Small intestine (tissue), 7 donors: ENCODE results near the gene TENM3. TPM values are rescaled to one million over a fixed set of nuclear protein-coding genes. Genes with fewer than 3 reads are reported as not detected.

ENCODE experiments used
- DNase-seq, 2 donors: peaks; one replicate each; pipeline versions ENCODE4 v3.0.0 to v3.0.0-alpha.2; 2013
- FAIRE-seq: peaks from 2 replicates; lab custom pipeline; 2012; peaks lifted over from hg19 to GRCh38; lab: Jason Lieb, UNC
- H3K27ac ChIP-seq, 3 donors: one replicate each; pipeline ENCODE4 v1.5.1; 2013; ENCODE audit warnings: low read length in 2 of 3, mild to moderate bottlenecking in 2 of 3, control low read depth in 1 of 3, inconsistent platforms in 1 of 3, low read depth in 1 of 3, moderate library complexity in 1 of 3
- H3K27me3 ChIP-seq, 3 donors: one replicate each; pipeline ENCODE4 v1.6.1; 2013; ENCODE audit warnings: low read length in 3 of 3, inconsistent platforms in 1 of 3; ENCODE audit not compliant: control insufficient read depth in 3 of 3, insufficient read depth in 3 of 3
- H3K36me3 ChIP-seq, 3 donors: one replicate each; pipeline ENCODE4 v1.6.1; 2013; ENCODE audit warnings: low read length in 3 of 3, inconsistent platforms in 1 of 3, low read depth in 1 of 3, mild to moderate bottlenecking in 1 of 3, moderate library complexity in 1 of 3; ENCODE audit not compliant: control insufficient read depth in 3 of 3, insufficient read depth in 2 of 3
- H3K4me1 ChIP-seq, 3 donors: one replicate each; pipeline ENCODE4 v1.6.1; 2013; ENCODE audit warnings: low read length in 2 of 3, inconsistent platforms in 1 of 3, low read depth in 1 of 3, mild to moderate bottlenecking in 1 of 3, moderate library complexity in 1 of 3; ENCODE audit not compliant: control insufficient read depth in 3 of 3, insufficient read depth in 2 of 3
- H3K4me3 ChIP-seq, 3 donors: one replicate each; pipeline ENCODE4 v1.5.1; 2013; ENCODE audit warnings: low read length in 3 of 3, control low read depth in 1 of 3, inconsistent platforms in 1 of 3, low read depth in 1 of 3, mild to moderate bottlenecking in 1 of 3, moderate library complexity in 1 of 3
- H3K9me3 ChIP-seq, 2 donors: one replicate each; pipeline ENCODE4 v1.6.1; 2013; ENCODE audit warnings: low read depth in 1 of 2, low read length in 1 of 2; ENCODE audit not compliant: control insufficient read depth in 2 of 2, insufficient read depth in 1 of 2
- WGBS, 3 donors: extraction: QIAGEN DNeasy Blood & Tissue Kit; methylation state at CpG; one replicate each; pipeline ENCODE4 v1.1.7; 2013; 5-methylcytosine and 5-hydroxymethylcytosine counted together
- polyA plus RNA-seq, 4 donors: library from polyadenylated mRNA; stranded (reverse) in 3 of 4; unstranded in 1 of 4; fragments of 200-250 nt in 3 of 4; fragments of 120-200 nt in 1 of 4; gene quantifications; one replicate each; pipeline versions ENCODE4 v1.2.1 to v1.2.3, GENCODE V29; 2013
- donor health status: healthy with polysubstance abuse.
- donor health status: control.
- donor health status: control.
- donor health status: Bipolar disorder and iron deficiency.
- donor health status: healthy.

TENM3 gene
- polyA plus RNA-seq, 4 donors = 0.45 to 4.5 (median 1.1) TPM

DNA sequence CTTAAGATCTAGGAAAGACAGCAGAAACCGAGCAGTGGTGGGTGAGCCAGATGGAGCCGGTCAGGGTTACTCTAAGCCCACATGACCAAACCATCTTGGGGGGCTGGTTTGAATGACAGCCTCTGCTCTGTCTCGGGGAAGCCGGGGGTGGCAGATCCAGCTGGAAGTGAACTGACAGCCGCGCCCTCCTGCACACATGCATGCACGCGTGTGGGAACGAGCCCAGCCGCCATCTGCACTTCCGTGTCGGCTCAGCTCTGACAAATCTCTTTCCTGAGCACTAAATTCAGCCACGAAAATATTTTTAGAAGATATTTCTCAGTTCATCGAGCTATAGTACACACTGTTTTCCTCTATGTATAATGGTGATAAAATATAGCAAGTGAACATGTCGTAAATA lies 558.4 kb downstream of the TENM3 start:
- DNase-seq (no peak), FAIRE-seq (no peak)
- Histone ChIP-seq H3K27me3 (no peaks in the 10 kb centered on the region), H3K4me1 (no peaks in the 10 kb centered on the region), H3K27ac (no peak overlapping the region), H3K9me3 (peaks cover 0 to 10% of the 10 kb centered on the region in 2 donors), H3K36me3 (peaks cover 0 to 14% (median 0%) of the 10 kb centered on the region in 3 donors), H3K4me3 (no peak overlapping the region)
- 78 to 90% (median 78%) methylated on average over 15 of the region's 15 CpGs for WGBS, 3 donors

DNA sequence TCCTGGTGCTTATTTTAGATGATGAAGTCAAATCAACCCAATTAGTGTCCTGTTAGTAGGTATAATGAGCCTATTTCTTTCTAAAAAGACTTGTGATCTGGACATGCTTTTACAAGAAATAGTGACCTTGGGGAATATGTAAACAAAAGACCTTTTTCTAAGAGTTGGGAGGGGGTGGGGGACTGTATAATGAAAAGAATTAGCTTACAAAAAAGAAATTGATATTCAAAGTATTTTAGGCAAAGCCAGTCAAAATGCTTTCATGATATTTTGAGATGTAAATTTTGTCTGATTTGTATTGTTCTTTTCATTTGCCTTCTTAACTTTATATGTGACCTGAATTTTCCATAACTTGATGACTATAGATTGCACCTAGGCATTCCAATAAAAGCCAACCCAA lies 559.4 kb downstream of the TENM3 start:
- no peak overlapping the region for H3K27ac ChIP-seq
- peaks cover 0 to 14% (median 0%) of the 10 kb centered on the region in 3 donors for H3K36me3 ChIP-seq
- no peaks in the 10 kb centered on the region for H3K4me1 ChIP-seq
- peaks cover 0 to 10% of the 10 kb centered on the region in 2 donors for H3K9me3 ChIP-seq
- no peaks in the 10 kb centered on the region for H3K27me3 ChIP-seq
- FAIRE-seq = no peak
- H3K4me3 ChIP-seq = no peak overlapping the region
- DNase-seq = no peak

DNA sequence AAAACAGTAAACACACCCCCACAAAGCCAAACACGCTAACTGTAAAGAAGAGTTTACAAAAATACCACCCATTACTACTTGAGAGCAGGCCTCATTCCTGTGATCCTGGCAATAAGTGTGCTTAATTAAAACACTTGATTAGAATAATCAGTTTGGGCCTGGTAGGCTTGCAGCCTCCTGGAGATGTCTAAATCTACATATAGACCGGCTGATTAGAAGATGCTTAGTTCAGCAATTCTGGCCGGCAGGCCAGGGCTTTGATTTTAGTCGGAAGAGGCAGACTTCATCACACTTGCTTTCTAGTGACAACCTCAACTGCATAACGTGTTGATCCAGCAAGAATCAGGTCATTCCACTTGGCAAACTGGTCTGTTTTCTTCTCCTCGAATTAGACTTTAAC lies 560.0 kb downstream of the TENM3 start:
- Histone ChIP-seq H3K4me3 (no peak overlapping the region), H3K4me1 (no peaks in the 10 kb centered on the region), H3K27ac (no peak overlapping the region), H3K9me3 (peaks cover 0 to 10% of the 10 kb centered on the region in 2 donors), H3K27me3 (no peaks in the 10 kb centered on the region), H3K36me3 (peaks cover 0 to 11% (median 0%) of the 10 kb centered on the region in 3 donors)
- no peak for FAIRE-seq
- WGBS, 3 donors = 77 to 81% (median 77%) methylated on average over 6 of the region's 6 CpGs
- DNase-seq = no peak

GRCh38 chr4:182804131-182804530 lies 560.9 kb downstream of the TENM3 start:
- no peaks in the 10 kb centered on the region for H3K4me1 ChIP-seq
- WGBS, 3 donors = 31 to 72% (median 40%) methylated on average over 8 of the region's 8 CpGs
- H3K4me3 ChIP-seq = no peak overlapping the region
- H3K27ac ChIP-seq = no peak overlapping the region
- H3K36me3 ChIP-seq = peaks cover 0 to 10% (median 0%) of the 10 kb centered on the region in 3 donors
- DNase-seq = peak in 1 of 2 donors; percentile 5
- no peaks in the 10 kb centered on the region for H3K27me3 ChIP-seq
- H3K9me3 ChIP-seq = peaks cover 0 to 10% of the 10 kb centered on the region in 2 donors
- FAIRE-seq = no peak

- Histone ChIP-seq H3K27ac (no peak overlapping the region), H3K9me3 (peaks cover 0 to 2% of the 10 kb centered on the region in 2 donors), H3K4me3 (no peak overlapping the region), H3K36me3 (peaks cover 0 to under 1% (median 0%) of the 10 kb centered on the region in 3 donors), H3K4me1 (no peaks in the 10 kb centered on the region), H3K27me3 (no peaks in the 10 kb centered on the region)
- DNase-seq (no peak), FAIRE-seq (no peak)
- WGBS, 3 donors = 78 to 87% (median 78%) methylated on average over 9 of the region's 9 CpGs
Measured at GRCh38 chr4:182805321-182805720, 562.1 kb downstream of the TENM3 start.

- Histone ChIP-seq H3K36me3 (no peaks in the 10 kb centered on the region), H3K4me3 (no peak overlapping the region), H3K9me3 (no peaks in the 10 kb centered on the region), H3K4me1 (no peaks in the 10 kb centered on the region), H3K27ac (no peak overlapping the region), H3K27me3 (no peaks in the 10 kb centered on the region)
- no peak for DNase-seq
- WGBS, 3 donors = 52 to 75% (median 64%) methylated on average over 12 to 13 of the region's 13 CpGs
- FAIRE-seq = no peak
Measured at GRCh38 chr4:182805750-182806149, 562.5 kb downstream of the TENM3 start.

DNA sequence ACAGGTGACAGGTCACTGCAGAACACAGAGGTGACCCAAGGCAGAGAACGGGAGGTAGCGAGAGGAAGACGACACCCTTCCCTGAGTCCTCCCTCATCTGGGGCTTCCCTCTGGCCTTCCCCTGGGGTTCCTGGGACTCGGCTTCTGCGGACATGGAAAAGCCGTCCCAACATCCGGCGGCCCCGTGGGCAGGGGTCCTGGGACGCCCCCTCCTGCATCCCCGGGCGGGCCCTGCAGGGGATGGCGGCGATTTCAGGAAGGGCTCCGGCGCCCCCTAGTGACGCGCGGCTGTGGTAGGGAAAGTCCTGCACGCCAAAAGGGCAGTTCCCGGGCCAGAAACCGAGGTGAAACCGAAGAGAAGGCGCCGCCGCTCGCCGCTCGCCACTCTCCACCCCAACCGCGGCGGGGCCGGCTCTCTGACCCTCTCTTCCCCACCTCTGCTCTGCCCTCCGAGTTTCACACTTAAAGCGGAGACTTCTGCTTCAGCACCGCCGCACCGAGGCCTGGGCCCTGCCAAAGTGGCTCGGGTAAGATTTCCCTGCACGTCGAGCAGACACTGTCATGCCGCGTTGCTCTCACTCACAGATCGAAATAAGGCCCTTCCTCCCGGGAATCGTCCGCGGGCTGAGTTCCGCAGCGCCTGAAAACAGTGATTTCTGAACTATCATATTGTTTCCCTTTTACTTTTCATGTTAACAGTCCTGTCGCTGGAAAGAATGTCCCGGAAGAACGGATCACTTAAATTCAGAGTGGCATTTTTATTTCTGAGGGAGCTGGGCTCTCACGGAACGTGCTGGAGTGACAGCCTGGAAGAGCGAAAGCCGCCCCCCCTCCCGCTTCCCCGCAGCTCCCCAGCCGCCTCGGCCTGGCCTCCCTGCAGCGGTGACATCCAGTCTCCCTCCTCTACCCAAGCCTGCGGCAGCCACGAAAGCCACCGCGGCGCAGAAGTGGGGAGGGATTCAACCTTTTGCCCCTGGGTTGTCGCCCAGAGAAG lies 563.4 kb downstream of the TENM3 start:
- no peak for FAIRE-seq
- H3K27ac ChIP-seq = no peak overlapping the region
- peak; percentile 63 to 89 for DNase-seq

DNA sequence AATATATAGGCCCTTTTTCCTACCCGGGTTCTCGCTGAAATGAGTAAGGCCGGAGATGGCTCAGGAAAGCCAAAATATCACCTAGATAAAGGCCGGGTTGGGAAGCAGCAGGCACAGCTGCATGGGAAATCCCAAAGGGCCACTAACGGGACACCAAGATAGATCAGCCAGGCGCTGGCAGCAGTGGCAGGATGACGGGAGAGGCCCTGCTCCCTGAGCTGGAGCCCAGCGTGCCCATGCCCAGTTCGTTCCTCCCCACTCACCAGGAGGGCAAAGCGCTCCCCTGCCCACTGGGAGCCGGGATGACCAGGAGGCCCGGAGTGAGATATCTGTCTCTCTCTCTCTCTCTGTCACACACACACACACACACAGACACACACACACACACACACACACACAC lies 564.1 kb downstream of the TENM3 start:
- DNase-seq (no peak), FAIRE-seq (no peak)
- Histone ChIP-seq H3K27me3 (no peaks in the 10 kb centered on the region), H3K9me3 (peaks cover 0 to 8% of the 10 kb centered on the region in 2 donors), H3K36me3 (no peaks in the 10 kb centered on the region), H3K27ac (no peak overlapping the region), H3K4me1 (no peaks in the 10 kb centered on the region), H3K4me3 (no peak overlapping the region)
- 80 to 88% (median 87%) methylated on average over 12 of the region's 12 CpGs for WGBS, 3 donors

More for the DNA sequence above, 563.4 kb downstream of the TENM3 start:
- Histone ChIP-seq H3K9me3 (peaks cover 0 to 5% of the 10 kb centered on the region in 2 donors), H3K36me3 (no peaks in the 10 kb centered on the region), H3K27me3 (no peaks in the 10 kb centered on the region), H3K4me1 (no peaks in the 10 kb centered on the region), H3K4me3 (peak overlapping the region in 2 of 3 donors; percentile 40 to 60)
- WGBS, 3 donors = 10 to 15% (median 11%) methylated on average over 67 to 68 of the region's 68 CpGs
